GM18870 (cell line): Measurements from ENCODE around the gene GRIN1.

Experiments used
- ATAC-seq: cut with Tn5 transposase; IDR thresholded peaks from one replicate; pipeline ENCODE4 v1.9.1; 2021; ENCODE audit warnings: moderate library complexity; ENCODE audit not compliant: unreplicated experiment

Gene GRIN1

GRCh38 chr9:137173796-137174664 lies 35.1 kb downstream of the GRIN1 start:
- no peak for ATAC-seq

DNA sequence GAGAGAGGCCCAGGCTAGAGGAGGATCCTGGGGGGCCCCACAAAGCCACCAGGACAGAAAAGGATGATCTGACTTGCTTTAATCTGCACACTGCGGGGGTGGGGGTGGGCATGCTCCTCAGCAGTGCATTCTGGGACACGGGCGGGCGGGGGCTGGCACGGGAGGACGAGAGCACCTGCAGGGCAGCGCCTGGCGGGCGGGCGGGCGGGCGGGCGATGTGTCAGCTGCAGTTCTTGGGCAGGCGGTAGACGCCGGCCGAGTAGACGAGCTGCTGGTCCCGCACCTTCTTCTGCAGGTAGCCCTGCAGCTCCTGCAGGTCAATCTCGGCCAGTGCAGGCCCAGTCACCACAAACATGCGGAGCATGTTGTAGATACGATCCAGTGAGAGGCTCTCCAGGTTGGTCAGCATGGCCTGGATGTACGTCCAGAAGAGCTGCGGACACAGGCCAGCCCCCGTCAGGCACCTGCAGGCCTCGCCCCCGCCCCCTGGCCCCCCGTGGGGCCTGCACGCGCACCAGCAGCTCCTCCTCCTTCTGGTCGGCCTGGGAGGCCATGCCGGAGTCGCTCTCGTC lies 35.9 kb downstream of the GRIN1 start:
- ATAC-seq: no peak

- ATAC-seq: no peak
Measured at GRCh38 chr9:137175345-137175961, 36.5 kb downstream of the GRIN1 start.

- ATAC-seq: no peak
Measured at GRCh38 chr9:137176302-137177182, 37.6 kb downstream of the GRIN1 start.

DNA sequence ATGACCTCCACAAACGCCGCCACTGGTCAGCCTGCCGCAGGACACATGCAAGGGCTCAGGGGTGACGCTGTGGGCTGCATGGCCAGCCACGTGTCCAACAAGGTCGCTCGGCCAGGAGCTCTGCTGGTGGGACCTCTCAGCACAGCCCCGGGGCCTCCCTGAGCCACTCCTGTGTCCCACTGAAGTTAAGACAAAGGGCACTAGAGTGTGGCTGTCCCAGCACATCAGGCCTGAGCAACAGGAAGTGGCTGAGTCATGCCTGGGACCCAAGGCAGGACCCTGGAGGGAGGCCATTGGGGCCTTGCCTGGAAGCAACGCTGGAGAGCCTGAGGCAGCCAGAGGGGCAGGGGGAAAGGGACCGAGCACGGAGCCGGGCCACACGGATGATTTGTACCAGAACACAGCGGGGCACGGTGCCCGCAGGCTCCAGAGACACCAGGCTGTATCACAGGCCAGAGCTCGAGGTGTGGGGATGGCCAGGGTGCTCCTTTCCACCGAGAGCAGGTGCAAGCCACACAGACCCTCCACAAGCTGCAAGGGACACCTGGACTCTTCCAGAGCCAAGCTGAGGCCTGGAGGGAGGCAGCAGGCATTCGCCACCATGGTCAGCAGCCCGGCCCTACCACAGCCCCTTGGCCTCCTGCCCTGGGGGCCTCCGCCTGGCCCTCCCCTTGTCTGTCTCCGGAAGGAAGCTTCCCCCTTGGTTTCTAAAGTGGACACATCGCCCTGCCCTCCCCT lies 39.4 kb downstream of the GRIN1 start:
- ATAC-seq: no peak

DNA sequence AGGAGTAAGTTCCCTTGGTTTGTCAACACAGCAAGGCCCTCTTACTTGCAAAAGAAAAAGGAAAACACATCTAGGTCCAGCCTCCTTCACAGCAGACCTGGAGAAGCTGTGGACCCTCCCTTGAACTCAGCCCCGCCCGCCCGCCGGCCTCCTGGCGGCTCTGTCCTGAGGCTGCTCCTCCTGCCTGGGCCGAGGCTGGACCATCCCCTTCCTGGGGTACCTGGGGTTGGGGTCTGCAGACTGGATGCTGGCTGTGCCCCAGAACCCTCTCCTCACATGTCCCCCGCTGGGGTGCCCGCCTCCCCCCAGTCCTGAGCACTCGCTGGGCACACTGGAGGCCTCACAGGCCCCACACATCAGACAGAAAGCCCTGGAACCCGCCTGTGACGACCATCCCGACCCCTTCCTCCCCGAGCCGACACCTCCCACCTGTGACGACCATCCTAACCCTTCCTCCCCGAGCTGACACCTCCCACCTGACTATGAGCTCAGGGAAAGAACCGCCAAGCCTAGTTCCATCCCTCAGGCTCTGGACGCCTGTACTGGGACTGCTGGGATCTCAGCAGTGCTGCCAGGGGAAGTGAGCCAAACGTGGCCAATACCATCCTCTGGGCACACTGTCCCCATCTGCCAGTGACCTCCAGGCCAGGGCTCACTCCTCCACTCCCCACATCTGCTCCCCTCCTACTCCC lies 40.1 kb downstream of the GRIN1 start:
- no peak for ATAC-seq

DNA sequence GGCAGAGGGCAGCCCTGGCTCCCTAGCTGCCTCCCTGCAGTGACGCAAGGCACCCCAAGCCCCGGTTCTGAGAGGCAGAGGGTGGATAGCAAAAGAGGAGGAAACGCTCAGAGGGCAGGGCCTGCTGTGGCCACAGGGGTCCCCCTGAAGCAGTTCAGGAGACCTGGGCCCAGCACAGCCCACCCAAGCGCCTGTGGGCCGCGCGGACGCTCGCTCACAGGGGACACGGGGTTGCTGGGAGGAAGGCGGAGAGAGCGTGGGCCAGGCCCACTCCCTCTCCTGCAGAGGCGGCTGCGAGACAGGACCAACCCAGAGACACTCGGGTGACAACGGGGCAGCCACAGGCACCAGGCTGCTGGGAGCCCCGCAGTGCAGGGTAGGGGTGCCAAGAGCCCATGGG lies 40.8 kb downstream of the GRIN1 start:
- no peak for ATAC-seq

DNA sequence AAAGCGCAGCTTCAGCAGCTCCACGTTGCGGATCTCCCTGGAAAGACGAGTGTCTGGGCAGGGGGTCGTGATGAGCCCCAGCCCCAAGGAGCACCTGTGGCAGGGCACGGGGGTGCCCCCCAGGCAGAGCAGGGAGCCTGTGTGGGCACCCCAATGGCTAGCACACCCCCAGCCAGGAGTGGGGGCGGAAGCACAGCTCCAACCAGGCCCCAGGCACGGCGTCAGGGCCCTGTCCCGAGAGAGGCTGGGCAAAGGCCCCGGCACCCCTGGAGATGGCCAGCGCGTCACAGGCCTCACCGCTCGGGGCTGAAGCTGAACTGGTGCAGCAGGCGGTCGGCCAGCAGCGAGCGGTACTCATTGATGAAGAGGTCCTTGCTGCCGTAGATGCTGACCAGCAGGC lies 41.5 kb downstream of the GRIN1 start:
- no peak for ATAC-seq

GRCh38 chr9:137181680-137182079 lies 42.7 kb downstream of the GRIN1 start:
- ATAC-seq: no peak

DNA sequence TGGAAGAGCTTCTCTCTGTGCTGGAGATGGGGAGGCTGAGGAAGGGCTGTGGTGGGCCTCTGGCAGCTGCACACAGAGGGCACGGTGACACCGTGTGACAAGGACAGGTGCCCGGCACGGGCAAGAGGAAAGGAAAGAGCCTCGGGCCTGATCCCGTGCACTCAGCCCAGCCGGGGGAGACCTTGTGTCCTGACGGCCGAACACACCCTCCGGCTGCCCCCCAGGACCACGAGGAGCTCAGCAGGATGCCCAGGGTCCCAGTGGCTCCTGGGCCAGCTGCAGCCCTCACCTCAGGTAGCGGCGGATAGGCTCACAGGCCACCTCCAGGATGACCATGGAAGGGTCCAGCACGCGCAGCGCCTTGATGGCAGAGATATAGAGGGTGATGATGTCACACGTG lies 43.9 kb downstream of the GRIN1 start:
- ATAC-seq: no peak

GRCh38 chr9:137183980-137184595 lies 45.1 kb downstream of the GRIN1 start:
- no peak for ATAC-seq

DNA sequence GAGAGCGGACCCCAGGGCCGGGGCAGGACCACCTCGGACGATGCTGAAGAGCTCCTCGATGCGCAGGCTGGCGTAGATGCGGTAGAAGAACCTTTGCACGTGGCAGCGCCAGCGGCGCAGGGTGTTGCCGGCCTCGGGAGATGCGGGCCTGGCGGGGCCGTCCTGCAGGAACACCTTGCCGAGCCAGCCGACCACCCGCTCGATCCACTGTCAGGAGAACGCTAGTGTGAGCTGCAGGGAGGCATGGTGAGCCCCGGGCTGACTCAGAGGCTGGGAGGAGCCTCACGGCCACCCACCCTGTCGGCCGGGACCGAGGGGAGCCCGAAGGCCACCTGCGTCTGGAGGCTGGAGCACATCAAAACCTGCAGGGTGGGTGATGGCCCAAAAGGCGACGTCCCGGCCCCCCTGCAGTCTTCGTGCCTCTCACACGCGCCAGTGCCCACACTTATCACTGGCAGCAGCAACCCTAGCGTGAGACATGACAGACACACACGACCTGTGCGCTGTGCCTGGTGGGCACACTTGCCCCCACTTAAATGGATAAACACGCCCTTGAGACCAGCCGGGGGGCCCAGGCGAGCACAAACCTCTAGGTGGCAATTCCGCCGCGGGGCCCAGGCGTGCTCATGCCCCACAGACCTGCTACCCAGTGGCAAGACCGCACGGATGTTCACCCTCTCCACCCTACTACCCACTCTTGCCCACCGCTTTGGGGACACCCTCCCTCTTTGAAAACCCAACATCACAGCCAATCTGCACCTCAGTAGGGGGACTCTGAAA lies 46.1 kb downstream of the GRIN1 start:
- no peak for ATAC-seq

GRCh38 chr9:137185921-137186320 lies 47.0 kb downstream of the GRIN1 start:
- ATAC-seq: no peak

GRCh38 chr9:137186385-137186784 lies 47.4 kb downstream of the GRIN1 start:
- no peak for ATAC-seq

DNA sequence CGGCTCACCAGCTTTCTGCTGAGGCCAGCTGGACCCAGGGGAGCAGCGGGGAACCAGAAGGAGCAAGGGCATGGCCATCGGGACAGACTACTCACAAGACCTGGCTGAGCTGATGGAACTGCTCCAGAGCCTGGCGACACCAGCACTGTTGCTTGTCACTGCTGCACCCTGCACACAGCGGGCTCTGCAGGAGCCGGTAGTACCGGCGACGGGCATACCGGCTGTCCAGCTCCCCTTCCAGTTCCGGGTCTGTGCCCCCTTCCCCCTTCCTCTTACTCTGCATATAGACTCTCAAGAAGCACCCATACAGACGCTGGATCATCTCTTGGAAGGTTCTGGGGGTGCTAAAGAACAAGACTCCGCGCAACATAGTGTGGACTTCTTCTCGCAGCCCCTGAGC lies 48.4 kb downstream of the GRIN1 start:
- ATAC-seq: no peak

GRCh38 chr9:137188086-137188489 lies 49.1 kb downstream of the GRIN1 start:
- ATAC-seq: no peak

GRCh38 chr9:137188490-137189296 lies 49.7 kb downstream of the GRIN1 start, which contains the start of the genes ANAPC2 and SSNA1:
TSS of gene ANAPC2 (minus strand) at chr9:137188560. CDS start at chr9:137188532, 28 bp downstream.
TSS of gene SSNA1 (plus strand) at chr9:137188676. CDS start at chr9:137188727, 51 bp downstream.
- ATAC-seq: peak; percentile 84
